Mesodermal cell (in vitro differentiated cells): ENCODE results near the gene NELFA.

Experiments used
- H3K27ac ChIP-seq: 2 replicates; pipeline ENCODE4 v1.7.0; 2013; ENCODE audit warnings: mild to moderate bottlenecking, low read depth, low read length, moderate library complexity; ENCODE audit not compliant: severe bottlenecking
- H3K36me3 ChIP-seq: 2 replicates; pipeline ENCODE4 v1.7.1; 2013; ENCODE audit warnings: mild to moderate bottlenecking, low read length, moderate library complexity; ENCODE audit not compliant: control insufficient read depth, insufficient read depth
- H3K4me1 ChIP-seq: one replicate; pipeline ENCODE4 v1.7.1; 2013; ENCODE audit warnings: mild to moderate bottlenecking, low read length; ENCODE audit not compliant: insufficient read depth, control insufficient read depth, poor library complexity, severe bottlenecking
- H3K4me3 ChIP-seq: 2 replicates; pipeline ENCODE4 v1.7.0; 2013; ENCODE audit warnings: low read length, control low read depth, mild to moderate bottlenecking; ENCODE audit not compliant: insufficient read depth, poor library complexity, severe bottlenecking; ENCODE audit errors: extremely low read depth
- H3K9me3 ChIP-seq: 2 replicates; pipeline ENCODE4 v1.7.1; 2013; ENCODE audit warnings: mild to moderate bottlenecking, low read length, moderate library complexity; ENCODE audit not compliant: control insufficient read depth
- WGBS, 2 experiments: methylation state at CpG; one replicate each; pipeline ENCODE4 v1.1.5; 2013; ENCODE audit warnings: missing lambda C conversion rate in 2 of 2; ENCODE audit not compliant: insufficient coverage in 2 of 2; 5-methylcytosine and 5-hydroxymethylcytosine counted together

NELFA gene

DNA sequence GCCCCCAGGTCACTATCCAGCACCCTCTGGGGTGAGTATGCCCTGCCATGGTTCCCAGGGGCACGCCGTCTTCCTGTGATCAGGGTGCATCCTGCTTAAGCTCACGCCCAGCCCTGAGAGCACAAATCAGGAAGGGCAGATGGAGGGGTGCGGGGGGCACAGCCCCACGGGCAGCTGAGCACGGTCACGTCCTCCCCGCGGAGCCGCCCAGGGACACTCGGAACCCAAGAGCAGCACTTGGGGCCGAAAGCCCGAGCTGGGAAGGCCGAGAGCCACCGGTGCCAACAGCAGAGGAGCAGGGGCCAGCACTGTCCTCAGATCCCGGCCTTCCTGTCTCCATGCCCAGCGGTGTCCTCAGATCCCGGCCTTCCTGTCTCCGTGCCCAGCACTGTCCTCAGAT lies 21.5 kb downstream of the NELFA start:
- Histone ChIP-seq H3K4me3 (no peak overlapping the region), H3K36me3 (peaks cover 81% of the 10 kb centered on the region), H3K4me1 (no peaks in the 10 kb centered on the region), H3K9me3 (no peaks in the 10 kb centered on the region), H3K27ac (no peak overlapping the region)
- 97 to 99% methylated on average over 15 to 19 of the region's 19 CpGs for WGBS, 2 experiments

DNA sequence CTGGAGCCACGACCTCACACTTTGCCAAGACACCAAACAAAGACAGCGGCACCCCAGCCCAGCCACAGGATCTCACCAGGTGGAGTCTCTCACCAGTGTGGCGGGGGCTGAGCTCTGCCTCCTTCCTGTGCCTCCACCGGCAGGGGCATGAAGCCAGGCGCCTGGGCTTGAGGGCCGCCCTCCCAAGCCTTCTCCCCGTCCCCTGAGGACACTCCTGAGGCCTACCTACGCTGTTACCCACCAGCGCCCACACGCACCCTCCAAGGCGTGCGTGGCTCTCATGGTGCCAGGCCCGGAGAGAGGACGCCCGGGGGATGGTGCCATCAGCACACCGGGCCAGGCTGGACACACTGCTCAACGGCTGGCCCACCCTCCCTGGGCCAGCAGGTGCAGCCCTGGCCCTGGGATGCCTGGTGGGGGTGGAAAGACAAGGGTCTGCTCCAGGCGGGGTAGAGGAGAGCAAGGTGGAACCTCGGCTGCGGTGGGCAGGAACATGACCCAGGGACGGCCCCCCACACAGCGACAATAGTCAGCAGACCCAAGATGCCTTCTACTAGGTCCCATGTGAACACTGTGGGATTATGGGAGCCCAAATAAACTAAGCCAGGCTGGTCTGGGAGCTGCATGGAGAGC lies 22.1 kb downstream of the NELFA start:
- Histone ChIP-seq H3K4me1 (no peaks in the 10 kb centered on the region), H3K36me3 (peaks cover 84% of the 10 kb centered on the region)

DNA sequence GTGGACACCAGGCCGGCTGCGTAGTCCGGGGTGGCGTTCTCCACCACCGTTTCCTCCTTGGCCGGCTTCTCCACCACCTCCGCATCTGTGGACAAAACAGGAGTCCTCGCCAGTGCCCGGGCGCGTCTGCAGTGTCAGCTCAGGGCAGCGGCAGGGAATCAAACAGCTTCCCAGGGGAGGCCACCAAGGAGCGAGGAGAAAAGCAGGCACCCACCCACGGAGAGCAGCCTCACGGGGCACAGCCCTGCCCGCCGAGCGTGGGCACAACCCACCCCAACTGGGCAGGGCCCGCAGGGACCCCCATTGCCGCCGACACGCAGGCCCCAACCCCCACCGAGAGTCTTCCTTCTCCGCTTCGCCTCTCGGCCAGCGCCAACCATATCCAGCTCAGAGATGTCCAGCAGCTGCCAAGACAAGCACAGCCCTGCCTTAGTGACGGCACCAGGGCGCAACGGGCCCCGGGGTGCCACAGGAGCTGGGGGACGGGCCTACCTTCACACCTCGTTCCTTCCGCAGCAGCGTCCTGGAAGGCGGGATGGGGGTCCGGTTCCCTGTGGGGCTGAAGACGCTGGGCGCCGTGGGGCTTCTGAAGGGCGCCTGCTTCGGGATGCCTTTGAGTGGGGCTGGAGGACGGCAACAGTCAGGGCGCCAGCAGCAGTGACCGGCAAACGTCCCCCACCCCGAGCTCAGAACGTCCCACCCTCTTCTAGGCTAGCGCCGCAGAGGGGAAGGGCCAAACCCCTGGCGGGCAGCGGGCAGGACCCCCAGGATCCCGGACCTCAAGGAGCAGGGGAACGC lies 22.8 kb downstream of the NELFA start:
- Histone ChIP-seq H3K36me3 (peaks cover 89% of the 10 kb centered on the region), H3K9me3 (no peaks in the 10 kb centered on the region), H3K4me1 (no peaks in the 10 kb centered on the region), H3K4me3 (no peak overlapping the region), H3K27ac (no peak overlapping the region)
- 93 to 97% methylated on average over 46 to 47 of the region's 54 CpGs for WGBS, 2 experiments

More for the DNA sequence above, 22.1 kb downstream of the NELFA start:
- Histone ChIP-seq H3K4me3 (no peak overlapping the region), H3K27ac (no peak overlapping the region), H3K9me3 (no peaks in the 10 kb centered on the region)
- 89 to 96% methylated on average over 17 to 21 of the region's 22 CpGs for WGBS, 2 experiments

DNA sequence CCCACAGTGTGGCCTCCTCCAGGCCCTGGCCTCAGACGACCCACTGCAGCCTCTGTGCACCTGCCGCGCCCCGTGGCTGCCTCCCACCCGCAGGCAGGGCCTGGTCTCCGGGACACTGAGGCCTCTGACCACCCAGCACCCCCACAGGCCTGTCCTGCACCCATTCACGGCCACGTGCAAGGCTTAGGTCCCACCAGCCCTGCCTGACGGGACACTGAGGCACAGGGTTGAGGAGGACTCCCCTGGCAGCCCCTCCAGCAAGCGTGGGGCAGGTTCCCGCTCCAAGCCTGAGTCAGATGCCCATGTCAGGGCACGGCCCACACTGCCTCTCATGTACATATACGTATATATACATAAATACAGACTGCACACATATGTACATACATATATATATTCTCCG lies 23.5 kb downstream of the NELFA start:
- Histone ChIP-seq H3K9me3 (no peaks in the 10 kb centered on the region), H3K4me1 (no peaks in the 10 kb centered on the region), H3K4me3 (no peak overlapping the region), H3K36me3 (peaks cover 93% of the 10 kb centered on the region), H3K27ac (no peak overlapping the region)
- 95 to 99% methylated on average over 11 to 12 of the region's 14 CpGs for WGBS, 2 experiments

DNA sequence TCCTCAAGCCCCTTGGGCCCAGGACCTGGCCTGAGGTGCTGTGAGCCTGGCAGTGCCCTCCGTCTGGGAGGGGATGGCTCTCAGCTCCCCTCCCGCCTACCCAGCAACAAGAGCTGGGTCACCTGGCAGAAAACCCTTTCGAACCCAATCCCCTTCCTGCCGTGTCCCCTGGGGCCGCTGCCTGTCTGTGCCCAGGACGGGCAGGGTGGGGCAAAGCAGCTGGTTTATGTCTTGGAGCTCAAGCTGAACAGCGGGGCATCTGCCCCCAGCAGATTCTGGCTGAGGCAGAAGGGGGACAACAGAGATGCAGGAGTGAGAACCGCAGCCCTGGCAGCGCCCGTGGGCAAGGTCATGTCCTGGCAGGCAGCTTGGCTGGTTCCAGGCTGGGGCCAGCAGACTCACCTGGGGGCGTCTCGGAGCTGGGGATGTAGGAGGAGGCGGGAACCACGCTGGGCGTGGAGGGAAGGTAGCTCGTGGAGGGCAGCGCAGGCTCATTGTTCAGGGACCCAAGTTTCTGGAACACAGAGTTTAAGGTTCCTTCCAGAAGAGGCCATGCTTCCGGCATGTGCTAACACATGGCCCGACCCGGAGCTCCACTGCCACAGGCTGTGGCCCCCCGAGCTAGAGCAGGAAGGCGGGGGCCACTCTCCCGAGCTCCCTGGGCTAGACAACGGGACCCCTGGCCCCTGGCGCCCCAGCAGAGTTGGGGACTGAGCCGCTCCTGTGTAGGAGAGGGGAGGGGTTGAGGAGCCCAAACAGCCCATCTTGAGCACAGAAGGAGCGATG lies 24.2 kb downstream of the NELFA start:
- WGBS, 2 experiments = 93 to 96% methylated on average over 24 to 27 of the region's 27 CpGs
- Histone ChIP-seq H3K4me3 (no peak overlapping the region), H3K27ac (peak overlapping the region; percentile 29), H3K4me1 (no peaks in the 10 kb centered on the region), H3K36me3 (peaks cover 93% of the 10 kb centered on the region), H3K9me3 (no peaks in the 10 kb centered on the region)

DNA sequence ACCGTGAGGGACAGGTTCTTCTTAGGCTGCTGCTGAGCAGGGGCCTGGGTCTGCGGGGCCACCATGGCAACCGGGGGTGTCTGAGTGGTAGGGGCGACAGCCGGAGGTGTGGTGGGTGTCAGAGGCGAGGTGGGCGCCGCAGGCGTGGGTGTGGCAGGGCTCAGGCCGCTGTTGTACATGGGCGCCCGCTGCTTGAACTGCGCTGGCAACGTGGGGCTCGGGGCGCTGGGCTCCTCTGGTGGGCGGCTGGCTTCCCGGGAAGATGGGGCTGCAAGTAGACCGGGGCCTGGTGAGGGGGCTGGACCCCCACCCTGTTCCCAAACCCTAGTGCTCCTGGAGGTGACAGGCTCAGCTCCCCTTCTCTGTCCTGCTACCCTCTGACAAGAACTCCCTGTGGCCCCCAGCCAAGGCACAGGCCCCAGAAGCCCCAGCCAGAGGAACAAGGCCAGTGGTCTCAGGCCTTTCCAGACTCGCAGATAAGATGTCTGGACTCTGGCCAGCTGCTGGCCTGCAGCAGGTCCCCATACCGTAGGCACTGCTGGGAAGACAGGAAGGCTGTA lies 24.8 kb downstream of the NELFA start:
- H3K36me3 ChIP-seq = peaks cover 94% of the 10 kb centered on the region
- no peaks in the 10 kb centered on the region for H3K9me3 ChIP-seq
- WGBS, 2 experiments = 97 to 99% methylated on average over 20 to 21 of the region's 21 CpGs
- H3K27ac ChIP-seq = peak overlapping the region; percentile 29
- no peak overlapping the region for H3K4me3 ChIP-seq
- no peaks in the 10 kb centered on the region for H3K4me1 ChIP-seq

DNA sequence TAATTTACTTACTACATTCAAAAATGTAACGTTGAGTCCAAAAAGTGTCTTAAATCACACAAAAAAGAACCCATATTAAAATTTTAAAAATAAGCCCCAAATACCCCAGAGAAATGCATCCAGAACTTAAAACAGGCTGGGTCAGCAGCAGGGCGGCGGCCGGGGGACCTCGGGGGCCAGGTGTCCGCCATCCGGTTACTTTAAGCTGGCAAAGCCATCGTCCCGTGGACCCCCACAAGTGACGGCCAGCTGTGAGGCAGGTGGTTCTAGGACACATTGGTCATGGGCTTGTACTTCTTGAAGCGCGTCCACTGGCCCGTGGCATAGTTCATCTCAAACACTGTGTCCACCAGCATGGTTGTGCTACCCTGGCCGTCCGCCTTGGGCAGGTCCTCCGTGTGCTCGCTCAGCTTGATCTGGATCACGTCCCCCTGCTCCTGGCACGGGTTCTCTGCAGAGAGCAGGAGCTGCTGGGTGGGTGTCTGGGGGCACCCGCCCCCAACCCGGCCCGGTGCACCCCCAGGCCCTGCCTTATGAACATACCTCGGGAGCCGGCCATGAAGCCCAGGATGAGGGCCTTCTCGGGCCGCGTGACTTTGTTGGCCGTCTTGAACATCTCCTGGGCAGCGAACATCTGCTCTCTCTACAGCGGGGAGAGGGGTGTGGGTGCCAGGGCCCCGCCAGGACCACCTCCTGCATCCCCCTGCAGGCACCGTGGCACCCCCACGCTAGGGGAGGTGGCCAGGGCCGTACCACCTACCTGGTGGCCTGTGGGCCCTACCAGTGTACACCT lies 25.5 kb downstream of the NELFA start:
- H3K27ac ChIP-seq = no peak overlapping the region
- 97% methylated on average over 27 to 33 of the region's 34 CpGs for WGBS, 2 experiments
- H3K4me1 ChIP-seq = no peaks in the 10 kb centered on the region
- no peaks in the 10 kb centered on the region for H3K9me3 ChIP-seq
- H3K36me3 ChIP-seq = peaks cover 95% of the 10 kb centered on the region
- no peak overlapping the region for H3K4me3 ChIP-seq

DNA sequence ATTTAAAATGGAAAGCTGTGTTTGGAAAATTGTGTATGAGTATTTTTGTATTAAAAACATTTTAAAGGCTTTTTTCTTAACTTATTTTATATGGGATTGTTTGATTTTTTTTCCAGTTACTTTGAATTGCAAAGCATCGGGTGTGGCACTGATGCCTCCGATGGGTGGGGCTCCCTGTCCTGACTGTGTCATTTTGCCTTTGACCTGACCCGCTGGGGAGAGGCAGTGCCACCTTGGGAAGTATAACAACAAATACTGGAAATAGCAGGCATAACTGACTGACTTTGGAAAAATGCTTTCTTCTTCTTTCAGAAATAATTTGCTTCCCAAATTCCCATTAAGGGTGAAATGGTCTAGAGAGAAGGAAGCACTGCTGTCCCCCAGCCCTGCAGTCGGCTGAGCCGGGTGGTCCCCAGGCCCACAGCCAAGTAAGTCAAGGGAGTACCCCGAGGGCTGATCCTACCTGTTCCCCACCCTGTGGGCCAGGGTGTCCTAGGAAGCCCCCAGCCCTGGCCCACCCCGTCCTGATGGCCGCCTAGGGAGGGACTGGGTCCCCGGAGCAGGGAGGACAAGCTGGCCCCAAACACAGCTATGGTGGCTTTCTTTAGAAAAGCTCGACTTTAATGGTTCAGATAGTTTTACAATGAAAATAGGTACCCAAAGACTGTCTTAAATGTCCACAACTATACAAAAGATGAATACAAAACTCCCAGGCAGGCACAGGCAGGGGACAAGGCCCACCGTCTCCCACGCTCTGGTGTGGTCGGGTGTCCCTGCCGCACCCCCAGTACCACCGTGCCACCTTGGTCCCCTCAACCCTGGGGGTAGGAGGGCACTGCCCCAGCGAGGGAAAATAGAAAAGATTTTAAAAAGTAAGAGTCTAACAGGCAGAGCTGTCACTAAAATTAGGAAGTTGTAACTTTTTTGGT lies 26.4 kb downstream of the NELFA start:
- no peaks in the 10 kb centered on the region for H3K4me1 ChIP-seq
- no peak overlapping the region for H3K4me3 ChIP-seq
- no peak overlapping the region for H3K27ac ChIP-seq
- peaks cover 97% of the 10 kb centered on the region for H3K36me3 ChIP-seq
- WGBS, 2 experiments = 91 to 98% methylated on average over 8 to 10 of the region's 16 CpGs
- H3K9me3 ChIP-seq = no peaks in the 10 kb centered on the region

DNA sequence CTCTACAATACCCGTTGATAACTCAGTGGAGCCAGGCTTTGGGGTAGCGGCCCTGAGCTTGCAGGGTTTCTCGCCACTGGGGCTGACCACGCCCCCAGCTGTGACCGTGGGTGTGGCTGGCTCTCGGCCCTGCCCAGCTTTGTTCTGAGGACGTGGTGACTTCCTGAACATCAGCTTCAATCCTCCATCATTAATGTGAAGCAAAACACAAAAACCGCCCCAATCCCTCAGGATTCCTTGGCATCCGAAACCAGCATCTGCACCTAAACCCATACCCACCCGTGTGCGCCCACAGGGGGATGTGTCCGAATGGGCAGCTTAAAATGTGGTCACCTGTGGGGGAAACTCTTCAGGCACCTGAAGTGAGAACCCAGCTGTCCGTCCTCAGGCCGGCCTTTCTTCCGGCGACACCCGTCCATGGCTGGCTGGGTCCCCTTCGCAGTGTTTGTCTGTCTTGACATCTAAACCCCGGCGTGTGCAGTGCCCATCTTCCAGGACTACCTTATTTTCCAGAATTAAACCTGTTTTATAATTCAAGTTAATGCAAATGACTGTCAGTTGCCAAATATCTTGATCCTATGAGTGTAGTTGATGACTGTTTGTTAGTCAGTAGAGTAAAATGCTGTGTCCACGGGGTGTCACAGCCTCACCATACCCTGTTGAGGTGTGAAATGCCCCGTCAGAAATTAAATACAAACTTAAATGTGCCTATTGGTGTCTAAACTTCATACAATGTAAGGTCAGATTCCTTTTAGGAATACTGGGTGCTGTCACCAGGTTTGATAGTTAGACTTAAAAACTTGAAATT lies 27.3 kb downstream of the NELFA start:
- peaks cover 97% of the 10 kb centered on the region for H3K36me3 ChIP-seq

More for the DNA sequence above, 27.3 kb downstream of the NELFA start:
- Histone ChIP-seq H3K9me3 (no peaks in the 10 kb centered on the region), H3K4me3 (no peak overlapping the region), H3K4me1 (no peaks in the 10 kb centered on the region), H3K27ac (no peak overlapping the region)
- 88 to 92% methylated on average over 16 to 17 of the region's 22 CpGs for WGBS, 2 experiments
